Stimulated activated memory B cell treated with anti-CD40 and anti-IgM and Interleukin-4, amounts not matched to agents 10 μg/mL and 1 μg/mL and 100 μg/mL, for 72 hours (primary cell): ENCODE results near the gene SLC25A25.
A peak's percentile ranks its signal among the peaks of the same experiment; 100 is the strongest.
"Not testable (repeated sequence)": the region's sequence is repeated elsewhere in the genome, so short reads cannot be mapped to it uniquely, and the experiment has no call there.

Experiments
- ATAC-seq: fragments of 150-1000 bp; cut with Tn5 transposase; 2 replicates; pipeline ENCODE4 v1.10.0; 2021
- H3K27ac Mint-ChIP-seq: one replicate; pipeline ENCODE4 v1.8.0; 2022; ENCODE audit warnings: mild to moderate bottlenecking, mixed read lengths
- H3K27me3 Mint-ChIP-seq: one replicate; pipeline ENCODE4 v1.8.0; 2022; ENCODE audit warnings: mixed read lengths
- H3K36me3 Mint-ChIP-seq: one replicate; pipeline ENCODE4 v1.8.0; 2022; ENCODE audit warnings: mixed read lengths
- H3K4me1 Mint-ChIP-seq: one replicate; pipeline ENCODE4 v1.8.0; 2022; ENCODE audit warnings: mixed read lengths
- H3K4me3 Mint-ChIP-seq: one replicate; pipeline ENCODE4 v1.8.0; 2022; ENCODE audit warnings: mild to moderate bottlenecking, moderate library complexity, mixed read lengths
- H3K9me3 Mint-ChIP-seq: one replicate; pipeline ENCODE4 v1.8.0; 2022; ENCODE audit warnings: mixed read lengths

The SLC25A25 gene

GRCh38 chr9:128067645-128068385, at the start of gene SLC25A25:
Gene SLC25A25 (plus strand): TSS chr9:128068232. CDS start chr9:128068320, 88 bp downstream.
- Mint-ChIP-seq H3K9me3 (no peaks in the 10 kb centered on the region), H3K4me3 (no peak within 1 kb of the TSS), H3K27ac (no peak within 1 kb of the TSS), H3K4me1 (peaks cover 57% of the 10 kb centered on the region), H3K36me3 (peaks cover 13% of the 10 kb centered on the region), H3K27me3 (no peaks in the 10 kb centered on the region)
- peak; percentile 92 for ATAC-seq

GRCh38 chr9:128020692-128021091, 47.3 kb upstream of the SLC25A25 start:
- Mint-ChIP-seq H3K27ac (peak overlapping the region; percentile 68), H3K4me3 (no peak overlapping the region), H3K36me3 (no peaks in the 10 kb centered on the region), H3K9me3 (no peaks in the 10 kb centered on the region), H3K4me1 (peaks cover 47% of the 10 kb centered on the region), H3K27me3 (no peaks in the 10 kb centered on the region)
- ATAC-seq, result no peak

- no peaks in the 10 kb centered on the region for H3K36me3 Mint-ChIP-seq
- peak overlapping the region; percentile 68 for H3K27ac Mint-ChIP-seq
- no peaks in the 10 kb centered on the region for H3K27me3 Mint-ChIP-seq
- H3K4me1 Mint-ChIP-seq, result peaks cover 52% of the 10 kb centered on the region
- H3K4me3 Mint-ChIP-seq, result no peak overlapping the region
- no peaks in the 10 kb centered on the region for H3K9me3 Mint-ChIP-seq
- ATAC-seq, result no peak
Observed at GRCh38 chr9:128021098-128021497, 46.9 kb upstream of the SLC25A25 start.

GRCh38 chr9:128022886-128023285, 45.1 kb upstream of the SLC25A25 start:
- no peak overlapping the region for H3K4me3 Mint-ChIP-seq
- no peak for ATAC-seq
- H3K27me3 Mint-ChIP-seq, result no peaks in the 10 kb centered on the region
- H3K4me1 Mint-ChIP-seq, result peaks cover 65% of the 10 kb centered on the region
- no peaks in the 10 kb centered on the region for H3K9me3 Mint-ChIP-seq
- peak overlapping the region; percentile 68 for H3K27ac Mint-ChIP-seq
- H3K36me3 Mint-ChIP-seq, result no peaks in the 10 kb centered on the region

- not testable (repeated sequence) for H3K36me3 Mint-ChIP-seq, H3K27me3 Mint-ChIP-seq, H3K4me3 Mint-ChIP-seq, H3K9me3 Mint-ChIP-seq, ATAC-seq
- Mint-ChIP-seq H3K27ac (peak overlapping the region; percentile 68), H3K4me1 (peaks cover 73% of the 10 kb centered on the region)
Observed at GRCh38 chr9:128023671-128024070, 44.4 kb upstream of the SLC25A25 start.

GRCh38 chr9:128024761-128025308, 43.2 kb upstream of the SLC25A25 start:
- Mint-ChIP-seq H3K27me3 (no peaks in the 10 kb centered on the region), H3K9me3 (no peaks in the 10 kb centered on the region), H3K4me1 (peaks cover 78% of the 10 kb centered on the region), H3K27ac (peak overlapping the region; percentile 93), H3K4me3 (no peak overlapping the region), H3K36me3 (no peaks in the 10 kb centered on the region)
- no peak for ATAC-seq

GRCh38 chr9:128025736-128026135, 42.3 kb upstream of the SLC25A25 start:
- Mint-ChIP-seq H3K9me3 (no peaks in the 10 kb centered on the region), H3K36me3 (no peaks in the 10 kb centered on the region), H3K27me3 (no peaks in the 10 kb centered on the region), H3K27ac (peak overlapping the region; percentile 93), H3K4me1 (peaks cover 78% of the 10 kb centered on the region), H3K4me3 (peak overlapping the region; percentile 55)
- no peak for ATAC-seq

- H3K4me3 Mint-ChIP-seq, result peak overlapping the region; percentile 55
- H3K27ac Mint-ChIP-seq, result peak overlapping the region; percentile 93
- no peaks in the 10 kb centered on the region for H3K27me3 Mint-ChIP-seq
Observed at GRCh38 chr9:128026255-128026772, 41.7 kb upstream of the SLC25A25 start.

GRCh38 chr9:128026773-128027541, 41.1 kb upstream of the SLC25A25 start:
- peaks cover 74% of the 10 kb centered on the region for H3K4me1 Mint-ChIP-seq
- H3K9me3 Mint-ChIP-seq, result no peaks in the 10 kb centered on the region
- ATAC-seq, result peak; percentile 27
- H3K36me3 Mint-ChIP-seq, result no peaks in the 10 kb centered on the region
- H3K27me3 Mint-ChIP-seq, result no peaks in the 10 kb centered on the region
- H3K4me3 Mint-ChIP-seq, result peak overlapping the region; percentile 55
- peak overlapping the region; percentile 93 for H3K27ac Mint-ChIP-seq

More at GRCh38 chr9:128026255-128026772, 41.7 kb upstream of the SLC25A25 start:
- peak; percentile 93 for ATAC-seq
- H3K4me1 Mint-ChIP-seq, result peaks cover 78% of the 10 kb centered on the region
- H3K9me3 Mint-ChIP-seq, result no peaks in the 10 kb centered on the region
- H3K36me3 Mint-ChIP-seq, result no peaks in the 10 kb centered on the region

- Mint-ChIP-seq H3K36me3 (no peaks in the 10 kb centered on the region), H3K27me3 (no peaks in the 10 kb centered on the region), H3K4me3 (no peak overlapping the region), H3K4me1 (peaks cover 69% of the 10 kb centered on the region), H3K9me3 (no peaks in the 10 kb centered on the region), H3K27ac (peak overlapping the region; percentile 93)
- no peak for ATAC-seq
Observed at GRCh38 chr9:128027705-128028104, 40.3 kb upstream of the SLC25A25 start.

- Mint-ChIP-seq H3K4me3 (no peak overlapping the region), H3K9me3 (no peaks in the 10 kb centered on the region), H3K36me3 (no peaks in the 10 kb centered on the region), H3K27me3 (no peaks in the 10 kb centered on the region), H3K27ac (peak overlapping the region; percentile 82), H3K4me1 (peaks cover 39% of the 10 kb centered on the region)
- no peak for ATAC-seq
Observed at GRCh38 chr9:128033609-128034008, 34.4 kb upstream of the SLC25A25 start.

GRCh38 chr9:128034821-128035652, 33.0 kb upstream of the SLC25A25 start:
- Mint-ChIP-seq H3K4me3 (peak overlapping the region; percentile 21), H3K27ac (peak overlapping the region; percentile 87), H3K9me3 (no peaks in the 10 kb centered on the region), H3K27me3 (no peaks in the 10 kb centered on the region), H3K4me1 (peaks cover 33% of the 10 kb centered on the region), H3K36me3 (no peaks in the 10 kb centered on the region)
- ATAC-seq, result peak; percentile 87

GRCh38 chr9:128036522-128036921, 31.5 kb upstream of the SLC25A25 start:
- not testable (repeated sequence) for H3K4me3 Mint-ChIP-seq, H3K27ac Mint-ChIP-seq, ATAC-seq, H3K9me3 Mint-ChIP-seq, H3K27me3 Mint-ChIP-seq, H3K36me3 Mint-ChIP-seq
- peaks cover 28% of the 10 kb centered on the region for H3K4me1 Mint-ChIP-seq

GRCh38 chr9:128040783-128041182, 27.2 kb upstream of the SLC25A25 start:
- H3K9me3 Mint-ChIP-seq, H3K27me3 Mint-ChIP-seq, ATAC-seq, H3K36me3 Mint-ChIP-seq, H3K27ac Mint-ChIP-seq, H3K4me3 Mint-ChIP-seq: not testable (repeated sequence)
- peaks cover 14% of the 10 kb centered on the region for H3K4me1 Mint-ChIP-seq

- Mint-ChIP-seq H3K9me3 (no peaks in the 10 kb centered on the region), H3K27me3 (no peaks in the 10 kb centered on the region), H3K4me3 (no peak overlapping the region), H3K4me1 (peaks cover 14% of the 10 kb centered on the region), H3K36me3 (no peaks in the 10 kb centered on the region), H3K27ac (peak overlapping the region; percentile 36)
- ATAC-seq, result no peak
Observed at GRCh38 chr9:128042043-128042442, 26.0 kb upstream of the SLC25A25 start.
